HEK293 (cell line): ENCODE measurements around the gene RAD52.

Experiments used
- CTCF ChIP-seq: fragments of 450-650 bp; formaldehyde crosslinking; IDR thresholded peaks from 2 replicates; pipeline ENCODE4 v1.5.1; 2016; ENCODE audit warnings: missing biosample characterization, missing genetic modification characterization
- KLF10 ChIP-seq: fragments of 450-650 bp; IDR thresholded peaks from 2 replicates; pipeline ENCODE4 v1.5.1; 2018; ENCODE audit warnings: missing biosample characterization, mild to moderate bottlenecking, missing genetic modification characterization
- YY1 ChIP-seq: fragments of 450-650 bp; formaldehyde crosslinking; IDR thresholded peaks from 2 replicates; pipeline ENCODE4 v1.5.1; 2018; ENCODE audit warnings: missing biosample characterization, missing genetic modification characterization
- ZBTB8A ChIP-seq: fragments of 450-650 bp; formaldehyde crosslinking; IDR thresholded peaks from 2 replicates; pipeline ENCODE4 v1.5.1; 2016; ENCODE audit warnings: missing biosample characterization, missing genetic modification characterization
- ZNF121 ChIP-seq: fragments of 450-650 bp; formaldehyde crosslinking; IDR thresholded peaks from 2 replicates; pipeline ENCODE4 v1.5.1; 2016; ENCODE audit warnings: missing biosample characterization, missing genetic modification characterization
- ZNF24 ChIP-seq: fragments of 450-650 bp; formaldehyde crosslinking; IDR thresholded peaks from 2 replicates; pipeline ENCODE4 v1.5.1; 2016; ENCODE audit warnings: missing biosample characterization, missing genetic modification characterization
- ZNF324 ChIP-seq: fragments of 450-650 bp; formaldehyde crosslinking; IDR thresholded peaks from 2 replicates; pipeline ENCODE4 v1.5.1; 2016; ENCODE audit warnings: missing biosample characterization, missing genetic modification characterization

DNA sequence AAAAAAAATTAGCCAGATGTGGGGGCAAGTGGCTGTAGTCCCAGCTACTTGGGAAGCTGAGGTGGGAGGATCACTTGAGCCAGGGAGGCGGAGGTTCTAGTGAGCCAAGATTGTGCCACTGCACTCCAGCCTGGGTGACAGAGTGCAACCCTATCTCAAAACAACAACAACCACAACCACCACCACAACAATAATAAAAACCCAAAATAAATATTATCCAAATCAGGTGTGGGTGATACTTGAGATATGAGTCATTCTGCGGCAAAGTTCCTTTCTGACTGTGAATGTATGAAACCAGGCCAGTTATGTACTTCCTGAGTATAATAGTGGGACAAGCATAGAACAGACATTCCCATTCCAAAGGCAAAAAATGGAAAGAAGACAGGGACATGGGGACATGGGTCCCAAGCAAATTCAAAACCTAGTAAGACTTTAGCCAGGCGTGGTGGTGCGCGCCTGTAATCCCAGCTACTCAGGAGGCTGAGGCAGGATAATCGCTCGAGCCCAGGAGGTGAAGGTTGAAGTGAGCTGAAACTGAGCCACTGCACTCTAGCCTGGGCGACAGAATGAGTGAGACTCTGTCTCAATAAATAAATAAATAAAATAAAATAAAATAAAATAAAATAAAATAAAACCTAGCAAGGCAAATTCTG lies 31.8 kb upstream of the RAD52 start:
- TF ChIP-seq ZNF121 (tag by site-specific recombination): no peak
- TF ChIP-seq CTCF (tag by site-specific recombination): no peak
- TF ChIP-seq YY1: no peak
- TF ChIP-seq ZNF324: no peak
- TF ChIP-seq ZNF24 (tag by site-specific recombination): no peak
- no peak for TF ChIP-seq ZBTB8A (tag by site-specific recombination)
- no peak for TF ChIP-seq KLF10 (tag by site-specific recombination)
